Smooth muscle cell (in vitro differentiated cells): ENCODE data around the gene METTL15. TPM values are rescaled to one million over a fixed set of nuclear protein-coding genes. Genes with fewer than 3 reads are reported as not detected.

ENCODE experiments used
- DNase-seq: peaks from one replicate; lab custom pipeline; 2025; ENCODE audit not compliant: unreplicated experiment; lab: John Stamatoyannopoulos, UW
- H2AFZ ChIP-seq: fragments of 200-600 bp; sonication (generic); 2 replicates; pipeline ENCODE4 v1.6.0; 2016; ENCODE audit warnings: antibody characterized with exemption, low read depth, mild to moderate bottlenecking
- H3F3A ChIP-seq: fragments of 200-600 bp; sonication (generic); 2 replicates; pipeline ENCODE4 v1.6.0; 2017; ENCODE audit warnings: antibody characterized with exemption, low read depth
- H3K27ac ChIP-seq: fragments of 200-600 bp; sonication (generic); 2 replicates; pipeline ENCODE4 v1.5.1; 2016; ENCODE audit warnings: low read depth, mild to moderate bottlenecking
- H3K27me3 ChIP-seq: fragments of 200-600 bp; sonication (generic); 2 replicates; pipeline ENCODE4 v1.6.1; 2016; ENCODE audit warnings: low read depth, mild to moderate bottlenecking
- H3K36me3 ChIP-seq: fragments of 200-600 bp; sonication (generic); 2 replicates; pipeline ENCODE4 v1.5.1; 2016; ENCODE audit warnings: low read depth
- H3K4me1 ChIP-seq: fragments of 200-600 bp; sonication (generic); 2 replicates; pipeline ENCODE4 v1.5.1; 2016; ENCODE audit warnings: low read depth
- H3K4me2 ChIP-seq: fragments of 200-600 bp; sonication (generic); 2 replicates; pipeline ENCODE4 v1.6.0; 2016; ENCODE audit warnings: mild to moderate bottlenecking
- H3K4me3 ChIP-seq: fragments of 200-600 bp; sonication (generic); 2 replicates; pipeline ENCODE4 v1.5.1; 2016; ENCODE audit warnings: mild to moderate bottlenecking
- H3K79me2 ChIP-seq: fragments of 200-600 bp; sonication (generic); 2 replicates; pipeline ENCODE4 v1.6.0; 2016; ENCODE audit warnings: low read depth, mild to moderate bottlenecking
- H3K9ac ChIP-seq: fragments of 200-600 bp; sonication (generic); 2 replicates; pipeline ENCODE4 v1.6.0; 2016; ENCODE audit warnings: low read depth
- H3K9me3 ChIP-seq: fragments of 200-600 bp; sonication (generic); replicated peaks from 2 replicates; pipeline ENCODE4 v1.5.1; 2016; ENCODE audit warnings: low read depth
- H4K20me1 ChIP-seq: fragments of 200-600 bp; sonication (generic); 2 replicates; pipeline ENCODE4 v1.6.0; 2016; ENCODE audit warnings: low read depth
- CTCF ChIP-seq: fragments of 200-600 bp; sonication (generic); IDR thresholded peaks from 2 replicates; pipeline ENCODE4 v1.5.1; 2017; ENCODE audit warnings: borderline replicate concordance, mild to moderate bottlenecking, antibody characterized with exemption; ENCODE audit not compliant: insufficient read depth, poor library complexity, severe bottlenecking
- WGBS: methylation state at CpG from one replicate; pipeline ENCODE4 v1.1.7; 2016; ENCODE audit warnings: low lambda C conversion rate; 5-methylcytosine and 5-hydroxymethylcytosine counted together
- polyA plus RNA-seq: library from polyadenylated mRNA; unstranded; fragments of >200 nt; fragmentation: Nextera tagmentation; extraction: Ambion mirVana; gene quantifications from 2 replicates; pipeline ENCODE4 v1.2.1, GENCODE V29; 2016
- total RNA-seq: library from RNA; depleted of rRNA; stranded (reverse); fragments of >200 nt; gene quantifications from 2 replicates; pipeline ENCODE4 v1.2.3, GENCODE V29; 2014

METTL15 gene
- total and polyA plus RNA-seq, 2 experiments from 2014 or later, result 8.1 to 26.1 TPM

GRCh38 chr11:28337701-28338100, 229.5 kb downstream of the METTL15 start:
- Histone ChIP-seq H3K4me2 (no peak overlapping the region), H2AFZ (no peak overlapping the region), H3K9me3 (peaks cover 7% of the 10 kb centered on the region), H3K27ac (no peak overlapping the region), H3K4me3 (no peak overlapping the region), H3K27me3 (no peaks in the 10 kb centered on the region), H3K79me2 (no peaks in the 10 kb centered on the region), H3K4me1 (no peaks in the 10 kb centered on the region), H3K36me3 (peaks cover 10% of the 10 kb centered on the region), H4K20me1 (no peaks in the 10 kb centered on the region), H3F3A (no peaks in the 10 kb centered on the region), H3K9ac (no peak overlapping the region)
- no peak for TF ChIP-seq CTCF
- DNase-seq, result no peak

DNA sequence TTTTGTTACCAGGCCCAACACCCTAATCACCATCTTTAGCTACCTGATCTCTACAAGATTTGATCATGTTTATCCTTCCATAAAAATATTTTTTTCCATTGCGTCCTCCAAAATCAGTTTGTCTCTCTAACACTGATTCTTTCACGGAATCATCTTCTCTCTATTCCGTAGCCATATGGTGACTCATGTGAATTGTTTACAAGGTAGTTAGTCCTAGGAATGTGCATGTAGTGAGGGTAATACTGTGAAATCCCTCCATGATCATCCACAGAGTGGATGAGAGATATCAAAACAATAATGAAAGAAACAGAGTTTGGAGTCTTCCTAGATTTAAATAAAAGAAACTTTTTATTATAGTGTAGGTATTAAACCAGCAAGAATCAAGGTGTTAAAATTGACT, 230.2 kb downstream of the METTL15 start:
- peaks cover 3% of the 10 kb centered on the region for H3K4me1 ChIP-seq
- DNase-seq, result no peak
- WGBS, result 76% methylated on average over 3 of the region's 3 CpGs

GRCh38 chr11:28339488-28339887, 231.3 kb downstream of the METTL15 start:
- WGBS, result 100% methylated on average over 1 of the region's 1 CpG
- no peak overlapping the region for H3K9ac ChIP-seq

More for the DNA sequence above, 230.2 kb downstream of the METTL15 start:
- no peak overlapping the region for H3K9ac ChIP-seq
- H3K36me3 ChIP-seq, result peaks cover 10% of the 10 kb centered on the region
- H3K79me2 ChIP-seq, result no peaks in the 10 kb centered on the region
- no peak overlapping the region for H3K4me2 ChIP-seq
- H3K27ac ChIP-seq, result no peak overlapping the region
- no peaks in the 10 kb centered on the region for H4K20me1 ChIP-seq
- TF ChIP-seq CTCF, result no peak
- no peaks in the 10 kb centered on the region for H3K27me3 ChIP-seq
- H3K9me3 ChIP-seq, result peaks cover 7% of the 10 kb centered on the region
- no peak overlapping the region for H3K4me3 ChIP-seq
- no peaks in the 10 kb centered on the region for H3F3A ChIP-seq
- H2AFZ ChIP-seq, result no peak overlapping the region

More at GRCh38 chr11:28339488-28339887, 231.3 kb downstream of the METTL15 start:
- Histone ChIP-seq H2AFZ (no peak overlapping the region), H3K4me3 (no peak overlapping the region), H3K27me3 (no peaks in the 10 kb centered on the region), H4K20me1 (no peaks in the 10 kb centered on the region), H3K9me3 (peaks cover 7% of the 10 kb centered on the region), H3K36me3 (peaks cover 10% of the 10 kb centered on the region), H3K79me2 (no peaks in the 10 kb centered on the region), H3F3A (no peaks in the 10 kb centered on the region), H3K27ac (no peak overlapping the region), H3K4me2 (no peak overlapping the region), H3K4me1 (peaks cover 6% of the 10 kb centered on the region)
- no peak for DNase-seq
- TF ChIP-seq CTCF, result no peak
